Adrenal gland (tissue), 5 donors: Measurements from ENCODE around the gene ZSWIM1.

ENCODE experiments used
- CTCF ChIP-seq, 6 experiments: fragments of 450-650 bp in 4 of 6; fragments of 200-600 bp in 2 of 6; sonication (generic) in 1 of 6; IDR thresholded peaks; 1 replicate in 5 of 6; 2 replicates in 1 of 6; pipeline versions ENCODE4 v1.5.1 to v1.8.0; 2016 to 2021; ENCODE audit warnings: antibody characterized with exemption in 6 of 6, mild to moderate bottlenecking in 2 of 6, moderate library complexity in 1 of 6
- POLR2A ChIP-seq, 2 donors: fragments of 450-650 bp; IDR thresholded peaks; one replicate each; pipeline ENCODE4 v1.6.1; 2017; ENCODE audit warnings: antibody characterized with exemption in 2 of 2, mild to moderate bottlenecking in 2 of 2, moderate library complexity in 1 of 2
- donor health status: DM: no; HTN: no; CAD: no.

DNA sequence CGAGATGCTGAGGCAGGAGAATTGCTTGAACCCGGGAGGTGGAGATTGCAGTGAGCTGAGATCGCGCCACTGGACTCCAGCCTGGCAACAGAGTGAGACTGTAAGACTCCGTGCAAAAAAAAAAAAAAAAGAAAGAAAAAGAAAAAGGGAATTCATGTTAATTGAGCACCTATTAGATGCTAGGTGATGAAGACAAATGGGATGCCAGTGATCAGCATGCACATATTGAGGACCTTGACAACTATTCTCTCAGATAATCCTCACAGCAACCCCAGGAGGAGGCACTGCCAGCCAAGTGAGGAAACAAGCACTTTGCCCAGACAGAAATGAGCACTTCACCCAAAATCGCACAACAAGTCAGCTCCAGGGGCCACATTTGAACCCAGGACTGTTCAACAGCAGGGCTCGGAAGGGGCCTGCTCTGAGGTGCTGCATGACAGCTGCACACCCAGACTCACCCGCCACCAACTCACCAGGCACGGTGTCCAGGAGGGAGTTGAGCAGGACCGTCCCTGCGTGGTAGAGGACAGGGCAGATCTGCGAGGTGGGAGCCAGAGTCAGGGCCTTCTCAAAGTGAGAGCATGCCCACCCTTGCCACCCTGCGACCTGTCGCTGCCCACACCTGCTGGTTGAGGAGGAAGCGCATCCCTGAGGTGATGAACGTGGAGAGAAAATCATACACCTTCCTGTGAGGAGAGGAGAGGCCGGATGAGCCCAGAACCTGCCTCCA lies 26.4 kb downstream of the ZSWIM1 start:
- TF ChIP-seq CTCF (IDR thresholded peaks at IDR 0.05) (no peak), POLR2A (IDR thresholded peaks at IDR 0.05) (no peak)
